GM12878 (cell line): ENCODE results near the gene SLC9A7. TPM values are rescaled to one million over a fixed set of nuclear protein-coding genes. Genes with fewer than 3 reads are reported as not detected.

Experiments
- ATAC-seq: fragments of 200-7000 bp; cut with Tn5 transposase; 3 replicates; pipeline ENCODE4 v1.9.1; 2020; ENCODE audit warnings: mild to moderate bottlenecking, moderate library complexity
- BruUV-seq: library from RNA; stranded (reverse); fragments of 400-500 nt; replicated peaks from 2 replicates; lab custom pipeline; 2021; lab: Mats Ljungman, UMichigan
- CTCF ChIA-PET: fragments of 300-600 bp; sonication (Branson Sonifier 250); formaldehyde crosslinking; extraction: SDS; loops from one replicate; lab custom pipeline; 2021; ENCODE audit warnings: inconsistent platforms; lab: Yijun Ruan, JAX
- POLR2A ChIA-PET: fragments of 350-600 bp; formaldehyde crosslinking; extraction: SDS; loops from one replicate; lab custom pipeline; 2021; ENCODE audit warnings: inconsistent platforms; lab: Charles Lee
- RAD21 ChIA-PET: fragments of 300-600 bp; sonication (Branson Sonifier 250); formaldehyde crosslinking; loops from one replicate; lab custom pipeline; 2023; ENCODE audit warnings: antibody characterized with exemption; ENCODE audit not compliant: unreplicated experiment; lab: Charles Lee
- SMC1A ChIA-PET: fragments of 300-600 bp; sonication (Branson Sonifier 250); formaldehyde crosslinking; loops from one replicate; lab custom pipeline; 2023; ENCODE audit not compliant: unreplicated experiment, uncharacterized antibody; lab: Charles Lee
- DNase-seq: peaks from one replicate; pipeline ENCODE4 v3.0.0-alpha.2; 2011; ENCODE audit warnings: low read depth, low spot score
- FAIRE-seq: peaks from 3 replicates; lab custom pipeline; 2011; peaks lifted over from hg19 to GRCh38; lab: Jason Lieb, UNC
- H2AFZ ChIP-seq: 2 replicates; pipeline ENCODE4 v1.6.0; 2011; ENCODE audit warnings: low read depth, low read length, control low read depth; ENCODE audit not compliant: control insufficient read depth
- H3K27ac ChIP-seq: 2 replicates; pipeline ENCODE4 v1.5.1; 2011; ENCODE audit warnings: control low read depth; ENCODE audit not compliant: control insufficient read depth, insufficient read depth
- H3K27me3 ChIP-seq, 2 experiments: replicated peaks in 1 of 2; 2 replicates each; pipeline versions ENCODE4 v1.6.0 to v1.6.1; 2011; ENCODE audit warnings: low read length in 1 of 2; ENCODE audit not compliant: control insufficient read depth in 2 of 2, insufficient read depth in 2 of 2
- H3K36me3 ChIP-seq, 2 experiments: 2 replicates each; pipeline ENCODE4 v1.5.1; 2011; ENCODE audit warnings: low read length in 1 of 2; ENCODE audit not compliant: control insufficient read depth in 2 of 2, insufficient read depth in 2 of 2
- H3K4me1 ChIP-seq: 2 replicates; pipeline ENCODE4 v1.6.1; 2011; ENCODE audit warnings: mild to moderate bottlenecking, low read length, moderate library complexity, mixed read lengths; ENCODE audit not compliant: control insufficient read depth, insufficient read depth
- H3K4me2 ChIP-seq: 2 replicates; pipeline ENCODE4 v1.6.0; 2011; ENCODE audit warnings: control low read depth; ENCODE audit not compliant: control insufficient read depth, insufficient read depth
- H3K4me3 ChIP-seq: fragments of 200-600 bp; sonication (generic); 2 replicates; pipeline ENCODE4 v1.5.1; 2016
- H3K79me2 ChIP-seq: 2 replicates; pipeline ENCODE4 v1.6.0; 2011; ENCODE audit warnings: low read length; ENCODE audit not compliant: control insufficient read depth, insufficient read depth
- H3K9ac ChIP-seq: 2 replicates; pipeline ENCODE4 v1.8.0; 2011; ENCODE audit warnings: low read length, control low read depth, mixed read lengths; ENCODE audit not compliant: control insufficient read depth, insufficient read depth
- H3K9me3 ChIP-seq: replicated peaks from 3 replicates; pipeline ENCODE4 v1.5.1; 2011; ENCODE audit warnings: mild to moderate bottlenecking, low read length; ENCODE audit not compliant: control insufficient read depth, insufficient read depth
- H4K20me1 ChIP-seq: 2 replicates; pipeline ENCODE4 v1.6.0; 2011; ENCODE audit not compliant: control insufficient read depth, insufficient read depth
- CREM ChIP-seq: IDR thresholded peaks from 2 replicates; pipeline ENCODE4 v1.6.1; 2014; ENCODE audit warnings: antibody characterized with exemption, low read depth
- PKNOX1 ChIP-seq: fragments of 450-650 bp; IDR thresholded peaks from 2 replicates; pipeline ENCODE4 v1.6.1; 2016; ENCODE audit warnings: mild to moderate bottlenecking
- PML ChIP-seq: IDR thresholded peaks from 2 replicates; pipeline ENCODE4 v1.6.1; 2012; ENCODE audit warnings: low read length, inconsistent platforms
- RFX5 ChIP-seq: IDR thresholded peaks from 2 replicates; pipeline ENCODE4 v1.6.1; 2011; ENCODE audit warnings: low read depth, low read length, improper control_type of control experiment
- RUNX3 ChIP-seq: IDR thresholded peaks from 2 replicates; pipeline ENCODE4 v1.6.1; 2012; ENCODE audit warnings: low read length, inconsistent platforms
- SRF ChIP-seq, 2 experiments: IDR thresholded peaks; 2 replicates each; pipeline ENCODE4 v1.6.1; 2011; ENCODE audit warnings: low read depth in 2 of 2, low read length in 2 of 2, mild to moderate bottlenecking in 1 of 2, moderate library complexity in 1 of 2
- USF1 ChIP-seq: IDR thresholded peaks from 2 replicates; pipeline ENCODE4 v1.6.1; 2011; ENCODE audit warnings: borderline replicate concordance, low read depth, mild to moderate bottlenecking, moderate library complexity, mixed read lengths, low read length; ENCODE audit not compliant: insufficient read depth; ENCODE audit errors: extremely low read length
- YY1 ChIP-seq: IDR thresholded peaks from 2 replicates; pipeline ENCODE4 v1.6.1; 2011; ENCODE audit warnings: low read depth, mild to moderate bottlenecking, low read length
- ZNF207 ChIP-seq: fragments of 450-650 bp; IDR thresholded peaks from 2 replicates; pipeline ENCODE4 v1.6.1; 2014; ENCODE audit warnings: antibody characterized with exemption, mild to moderate bottlenecking, borderline replicate concordance
- ZNF687 ChIP-seq: fragments of 450-650 bp; IDR thresholded peaks from 2 replicates; pipeline ENCODE4 v1.6.1; 2017; ENCODE audit warnings: mild to moderate bottlenecking, moderate library complexity
- WGBS: methylation state at CpG from one replicate; pipeline ENCODE4 v1.1.6; 2016; ENCODE audit warnings: low lambda C conversion rate; ENCODE audit not compliant: insufficient replicate concordance, insufficient coverage; ENCODE audit errors: missing lambda C conversion rate; 5-methylcytosine and 5-hydroxymethylcytosine counted together
- in situ Hi-C: fragments of 300-500 bp; cut with MboI; formaldehyde crosslinking; loops from 9 replicates; pipeline ENCODE4 v1.14.3; 2018; ENCODE audit warnings: mixed read lengths
- intact Hi-C: fragments of 100-400 bp; cut with micrococcal nuclease; formaldehyde crosslinking; loops from one replicate; pipeline ENCODE4 v1.14.2; 2022; ENCODE audit not compliant: unreplicated experiment
- polyA plus RNA-seq, 11 experiments: library from polyadenylated mRNA; depleted of rRNA in 4 of 11; unstranded in 6 of 11; stranded (reverse) in 5 of 11; fragments of >200 nt; fragmentation: Nextera tagmentation in 4 of 11; fragmentation: Illumina TruSeq in 1 of 11; extraction: Ambion mirVana in 4 of 11; extraction: Trizol in 1 of 11; gene quantifications; 1 replicate in 1 of 11; 2 replicates in 10 of 11; pipeline versions ENCODE4 v1.2.1 to v1.2.3, GENCODE V29; 2011 to 2016; ENCODE audit warnings: inconsistent platforms in 2 of 11, missing spikeins in 2 of 11, low read depth in 1 of 11
- total RNA-seq, 4 experiments: library from RNA; depleted of rRNA in 3 of 4; stranded (reverse); fragments of >200 nt in 3 of 4; fragmentation: Illumina TruSeq in 1 of 4; extraction: Trizol in 1 of 4; gene quantifications; 2 replicates each; pipeline versions ENCODE4 v1.2.1 to v1.2.3, GENCODE V29; 2013 to 2021

SLC9A7 gene
- total and polyA plus RNA-seq, 10 of the 15 experiments (the other 5 are each of a cell fraction or from before 2014, with no cell fraction given) = 5.0 to 62.8 (median 30.5) TPM

GRCh38 chrX:46757593-46757992 is 1.3 kb downstream of the SLC9A7 start:
- RAD21 ChIA-PET = interaction anchor here (1.0 to 1.7 kb wide), 4 partner anchors 13 to 71 kb away, joined by 3 to 5 read pairs (median 4); no protein-coding TSS in a partner anchor
- no peaks in the 10 kb centered on the region for H4K20me1 ChIP-seq
- no peak for DNase-seq
- 0 out of 2 replicates have a peak, but pooled peaks cover 3% of the 10 kb centered on the region for H3K4me1 ChIP-seq
- peak overlapping the region; percentile 74 for H3K9ac ChIP-seq
- no TSS peak for BruUV-seq
- no peaks in the 10 kb centered on the region; the same call in 1 of the 3 replicates for H3K9me3 ChIP-seq
- POLR2A ChIA-PET = interaction anchor here (1.4 kb wide), 1 partner anchor 65 kb away, joined by 5 read pairs; no protein-coding TSS in a partner anchor
- no peaks in the 10 kb centered on the region for H3K36me3 ChIP-seq
- peaks cover 62% of the 10 kb centered on the region for H3K79me2 ChIP-seq
- in situ Hi-C loops (no loop called here), intact Hi-C loops (loop anchor here (5.0 kb wide), 3 partner anchors 45 to 335 kb away; no protein-coding TSS in a partner anchor)
- peak overlapping the region; percentile 69 for H3K4me3 ChIP-seq
- peak; percentile 4; the same call in 2 of the 3 replicates for ATAC-seq
- no peak overlapping the region for H2AFZ ChIP-seq
- FAIRE-seq = no peak
- CTCF ChIA-PET = interaction anchor here (1.3 to 8.4 kb wide), 4 partner anchors 31 to 75 kb away, joined by 3 to 110 read pairs (median 3); no protein-coding TSS in a partner anchor
- TF ChIP-seq USF1 (no peak), YY1 (peak; percentile 63; the same call in 1 of the 2 replicates)
- peak overlapping the region; percentile 71 for H3K4me2 ChIP-seq
- H3K27ac ChIP-seq = peak overlapping the region; percentile 63
- no peaks in the 10 kb centered on the region for H3K27me3 ChIP-seq
- 25% methylated on average over 8 of the region's 8 CpGs for WGBS
- SMC1A ChIA-PET = interaction anchor here (0.9 to 2.5 kb wide), 6 partner anchors 35 to 148 kb away, joined by 3 to 7 read pairs (median 4); no protein-coding TSS in a partner anchor

GRCh38 chrX:46757052-46757451 is 1.9 kb downstream of the SLC9A7 start:
- peak overlapping the region; percentile 5 for H3K27ac ChIP-seq
- DNase-seq (no peak), ATAC-seq (0 out of 3 replicates have a peak, but pooled peaks have one; percentile 2), FAIRE-seq (no peak)
- no peaks in the 10 kb centered on the region for H3K27me3 ChIP-seq
- intact Hi-C loops = loop anchor here (5.0 kb wide), 3 partner anchors 45 to 335 kb away; no protein-coding TSS in a partner anchor
- in situ Hi-C loops = no loop called here
- H4K20me1 ChIP-seq = no peaks in the 10 kb centered on the region
- SMC1A ChIA-PET = interaction anchor here (0.9 to 2.5 kb wide), 4 partner anchors 38 to 147 kb away, joined by 4 to 7 read pairs (median 4); no protein-coding TSS in a partner anchor
- no peak overlapping the region for H2AFZ ChIP-seq
- H3K9me3 ChIP-seq = no peaks in the 10 kb centered on the region; the same call in 2 of the 3 replicates
- WGBS = 33% methylated on average over 8 of the region's 8 CpGs
- POLR2A ChIA-PET = no interaction called here
- H3K4me1 ChIP-seq = 0 out of 2 replicates have a peak, but pooled peaks cover 3% of the 10 kb centered on the region
- peak overlapping the region; percentile 74 for H3K9ac ChIP-seq
- peak overlapping the region; percentile 69 for H3K4me3 ChIP-seq
- CTCF ChIA-PET = interaction anchor here (0.6 to 8.4 kb wide), 3 partner anchors 37 to 1103 kb away, joined by 3 to 110 read pairs (median 4); no protein-coding TSS in a partner anchor
- BruUV-seq = no TSS peak
- peaks cover 67% of the 10 kb centered on the region for H3K79me2 ChIP-seq
- RAD21 ChIA-PET = interaction anchor here (1.5 to 1.7 kb wide), 2 partner anchors 41 to 70 kb away, joined by 4 to 5 read pairs; no protein-coding TSS in a partner anchor
- peak overlapping the region; percentile 71 for H3K4me2 ChIP-seq
- no peaks in the 10 kb centered on the region for H3K36me3 ChIP-seq
- TF ChIP-seq RFX5 = no peak
- TF ChIP-seq CREM = no peak
- peak; percentile 68 for TF ChIP-seq PKNOX1
- no peak for TF ChIP-seq SRF (IDR thresholded peaks at IDR 0.05; ENCODE audit: low read depth in 2 of 2, low read length in 2 of 2)
- no peak for TF ChIP-seq ZNF207
- peak; percentile 37; the same call in 1 of the 2 replicates for TF ChIP-seq RUNX3
- no peak for TF ChIP-seq ZNF687
- no peak for TF ChIP-seq PML
